Endodermal cell (in vitro differentiated cells): ENCODE measurements around the gene HOXD11. TPM values are rescaled to one million over a fixed set of nuclear protein-coding genes. Genes with fewer than 3 reads are reported as not detected.

Experiments used
- DNase-seq: peaks from one replicate; pipeline ENCODE4 v3.0.0-alpha.2; 2017
- H3K27ac ChIP-seq: 2 replicates; pipeline ENCODE4 v1.5.1; 2013; ENCODE audit warnings: mild to moderate bottlenecking, low read depth, low read length, moderate library complexity
- H3K27me3 ChIP-seq: 2 replicates; pipeline ENCODE4 v1.6.1; 2013; ENCODE audit warnings: mild to moderate bottlenecking, low read length, moderate library complexity; ENCODE audit not compliant: insufficient read depth, control insufficient read depth, poor library complexity, severe bottlenecking
- H3K36me3 ChIP-seq: 2 replicates; pipeline ENCODE4 v1.7.0; 2013; ENCODE audit warnings: mild to moderate bottlenecking, low read length, moderate library complexity; ENCODE audit not compliant: control insufficient read depth, insufficient read depth
- H3K4me1 ChIP-seq: one replicate; pipeline ENCODE4 v1.7.0; 2013; ENCODE audit warnings: low read length; ENCODE audit not compliant: control insufficient read depth, insufficient read depth
- H3K4me3 ChIP-seq: 2 replicates; pipeline ENCODE4 v1.5.1; 2013; ENCODE audit warnings: mild to moderate bottlenecking, low read length, moderate library complexity
- H3K9ac ChIP-seq: 2 replicates; pipeline ENCODE4 v1.6.1; 2013; ENCODE audit warnings: mild to moderate bottlenecking, low read length, moderate library complexity; ENCODE audit not compliant: poor library complexity, severe bottlenecking; ENCODE audit errors: extremely low read depth
- H3K9me3 ChIP-seq: 2 replicates; pipeline ENCODE4 v1.6.1; 2013; ENCODE audit warnings: mild to moderate bottlenecking, low read length, moderate library complexity; ENCODE audit not compliant: control insufficient read depth
- H3K27ac Mint-ChIP-seq: 2 replicates; pipeline ENCODE4 v1.8.0; 2020; ENCODE audit warnings: mixed read lengths
- H3K27me3 Mint-ChIP-seq: 2 replicates; pipeline ENCODE4 v1.8.0; 2021; ENCODE audit warnings: mild to moderate bottlenecking, mixed read lengths; ENCODE audit not compliant: insufficient read depth
- H3K36me3 Mint-ChIP-seq: 2 replicates; pipeline ENCODE4 v1.8.0; 2020; ENCODE audit warnings: low read depth, mixed read lengths
- H3K4me1 Mint-ChIP-seq: 2 replicates; pipeline ENCODE4 v1.8.0; 2020; ENCODE audit warnings: mixed read lengths
- H3K4me3 Mint-ChIP-seq: 2 replicates; pipeline ENCODE4 v1.8.0; 2020; ENCODE audit warnings: mild to moderate bottlenecking, moderate library complexity, mixed read lengths
- H3K9me3 Mint-ChIP-seq: 2 replicates; pipeline ENCODE4 v1.8.0; 2020; ENCODE audit warnings: mild to moderate bottlenecking, mixed read lengths
- CTCF ChIP-seq: fragments of 200-600 bp; sonication (generic); conservative IDR thresholded peaks from 2 replicates; pipeline ENCODE4 v1.5.0; 2021; ENCODE audit warnings: antibody characterized with exemption, mild to moderate bottlenecking
- WGBS, 2 experiments: methylation state at CpG; one replicate each; pipeline versions ENCODE4 v1.1.5 to v1.1.7; 2013; ENCODE audit warnings: missing lambda C conversion rate in 2 of 2, mixed read lengths in 1 of 2; ENCODE audit not compliant: insufficient coverage in 1 of 2, insufficient read length in 1 of 2; 5-methylcytosine and 5-hydroxymethylcytosine counted together
- total RNA-seq, 2 donors: library from RNA; stranded (reverse); fragmentation: NEBNext Ultra II Directional in 1 of 2; extraction: Animal tissue kit (Norgen Biotek cat#: 25700) in 1 of 2; gene quantifications; 2 replicates in 1 of 2; 3 replicates in 1 of 2; pipeline ENCODE4 v1.2.1, GENCODE V29; 2021

The HOXD11 gene
- total RNA-seq, 2 donors from 2014 or later, result not detected

- Histone ChIP-seq H3K4me3 (peak within 1 kb of the TSS; percentile 61), H3K9me3 (no peaks in the 10 kb centered on the region), H3K9ac (no peak within 1 kb of the TSS), H3K27ac (peak within 1 kb of the TSS; percentile 67), H3K27me3 (peaks cover 100% of the 10 kb centered on the region), H3K36me3 (no peaks in the 10 kb centered on the region), H3K4me1 (peaks cover 4% of the 10 kb centered on the region)
- Mint-ChIP-seq H3K27me3 (peaks cover 99% of the 10 kb centered on the region), H3K4me3 (peak within 1 kb of the TSS; percentile 31), H3K36me3 (no peaks in the 10 kb centered on the region), H3K27ac (no peak within 1 kb of the TSS), H3K4me1 (peaks cover 16% of the 10 kb centered on the region), H3K9me3 (no peaks in the 10 kb centered on the region)
- WGBS, 2 experiments, result 3 to 4% methylated on average over 16 to 48 of the region's 48 CpGs
- DNase-seq, result peak; percentile 46
- TF ChIP-seq CTCF, result no peak
Measured at GRCh38 chr2:176156807-176157498, 49.9 kb downstream of the HOXD11 start, which contains the start of gene HOXD3. Gene HOXD3, plus strand, starts transcription at chr2:176157307. Its CDS starts 11,808 bp downstream, at chr2:176169115.

GRCh38 chr2:176157499-176158185 lies 50.6 kb downstream of the HOXD11 start:
- no peaks in the 10 kb centered on the region for H3K36me3 Mint-ChIP-seq
- H3K27ac Mint-ChIP-seq, result no peak overlapping the region
- peaks cover 4% of the 10 kb centered on the region for H3K4me1 ChIP-seq
- no peaks in the 10 kb centered on the region for H3K9me3 Mint-ChIP-seq
- TF ChIP-seq CTCF, result no peak
- no peak overlapping the region for H3K9ac ChIP-seq
- peak overlapping the region; percentile 31 for H3K4me3 Mint-ChIP-seq
- peak; percentile 78 for DNase-seq
- peaks cover 99% of the 10 kb centered on the region for H3K27me3 Mint-ChIP-seq
- H3K4me1 Mint-ChIP-seq, result peaks cover 16% of the 10 kb centered on the region
- H3K27me3 ChIP-seq, result peaks cover 100% of the 10 kb centered on the region
- no peaks in the 10 kb centered on the region for H3K9me3 ChIP-seq
- peak overlapping the region; percentile 61 for H3K4me3 ChIP-seq
- no peaks in the 10 kb centered on the region for H3K36me3 ChIP-seq
- peak overlapping the region; percentile 67 for H3K27ac ChIP-seq
- WGBS, 2 experiments, result 2 to 4% methylated on average over 11 to 42 of the region's 43 CpGs

- H3K27me3 Mint-ChIP-seq, result peaks cover 98% of the 10 kb centered on the region
- Histone ChIP-seq H3K27ac (peak overlapping the region; percentile 66), H3K36me3 (no peaks in the 10 kb centered on the region), H3K4me1 (peaks cover 4% of the 10 kb centered on the region), H3K9ac (no peak overlapping the region), H3K9me3 (no peaks in the 10 kb centered on the region), H3K27me3 (peaks cover 100% of the 10 kb centered on the region), H3K4me3 (peak overlapping the region; percentile 61)
- peaks cover 20% of the 10 kb centered on the region for H3K4me1 Mint-ChIP-seq
- H3K36me3 Mint-ChIP-seq, result no peaks in the 10 kb centered on the region
- DNase-seq, result peak; percentile 74
- no peaks in the 10 kb centered on the region for H3K9me3 Mint-ChIP-seq
- no peak overlapping the region for H3K4me3 Mint-ChIP-seq
- TF ChIP-seq CTCF, result no peak
- no peak overlapping the region for H3K27ac Mint-ChIP-seq
- 0 to 3% methylated on average over 6 to 21 of the region's 22 CpGs for WGBS, 2 experiments
Measured at GRCh38 chr2:176158186-176158591, 51.1 kb downstream of the HOXD11 start.
